Measurements from ENCODE around the gene GJD4. TPM values are rescaled to one million over a fixed set of nuclear protein-coding genes. Genes with fewer than 3 reads are reported as not detected.
A peak's percentile ranks its signal among the peaks of the same experiment; 100 is the strongest.

Gene GJD4
- total RNA-seq, 2 donors from 2014 or later: 1.1 TPM; not detected in 1

DNA sequence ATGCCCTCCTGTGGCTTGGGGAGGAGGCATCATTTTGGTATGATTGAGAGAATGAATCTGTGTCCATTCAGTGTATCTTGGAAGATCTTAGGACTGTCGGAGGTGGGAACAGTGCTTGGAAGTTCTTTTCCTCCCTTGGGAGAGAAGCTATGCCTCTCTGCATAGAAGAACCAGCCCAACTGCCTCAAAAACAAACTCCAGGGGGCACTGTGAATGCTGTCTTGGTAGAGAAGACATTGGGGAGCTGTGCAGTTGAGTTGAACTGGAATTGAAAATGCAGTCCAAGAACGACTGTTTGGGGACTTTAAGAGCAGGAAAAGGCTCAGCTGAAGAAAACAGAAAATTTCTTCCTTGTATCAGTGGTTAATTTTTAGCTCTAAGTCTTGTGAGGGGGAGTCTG is 4.9 kb upstream of the GJD4 start:
- TF ChIP-seq, protein P1, sequence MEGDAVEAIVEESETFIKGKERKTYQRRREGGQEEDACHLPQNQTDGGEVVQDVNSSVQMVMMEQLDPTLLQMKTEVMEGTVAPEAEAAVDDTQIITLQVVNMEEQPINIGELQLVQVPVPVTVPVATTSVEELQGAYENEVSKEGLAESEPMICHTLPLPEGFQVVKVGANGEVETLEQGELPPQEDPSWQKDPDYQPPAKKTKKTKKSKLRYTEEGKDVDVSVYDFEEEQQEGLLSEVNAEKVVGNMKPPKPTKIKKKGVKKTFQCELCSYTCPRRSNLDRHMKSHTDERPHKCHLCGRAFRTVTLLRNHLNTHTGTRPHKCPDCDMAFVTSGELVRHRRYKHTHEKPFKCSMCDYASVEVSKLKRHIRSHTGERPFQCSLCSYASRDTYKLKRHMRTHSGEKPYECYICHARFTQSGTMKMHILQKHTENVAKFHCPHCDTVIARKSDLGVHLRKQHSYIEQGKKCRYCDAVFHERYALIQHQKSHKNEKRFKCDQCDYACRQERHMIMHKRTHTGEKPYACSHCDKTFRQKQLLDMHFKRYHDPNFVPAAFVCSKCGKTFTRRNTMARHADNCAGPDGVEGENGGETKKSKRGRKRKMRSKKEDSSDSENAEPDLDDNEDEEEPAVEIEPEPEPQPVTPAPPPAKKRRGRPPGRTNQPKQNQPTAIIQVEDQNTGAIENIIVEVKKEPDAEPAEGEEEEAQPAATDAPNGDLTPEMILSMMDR (IDR thresholded peaks at IDR 0.05): no peak
- no peak for TF ChIP-seq POLR2AphosphoS5 (IDR thresholded peaks at IDR 0.05)
- no peak for TF ChIP-seq POLR2A (IDR thresholded peaks at IDR 0.05)
- no peak for DNase-seq (ENCODE audit: low spot score)
- Histone ChIP-seq H3K27me3 (replicated peaks; ENCODE audit: insufficient read depth) (no peaks in the 10 kb centered on the region), H3K27ac (no peak overlapping the region), H3K4me3 (no peak overlapping the region), H3K9me3 (no peaks in the 10 kb centered on the region), H3K4me1 (replicated peaks) (no peaks in the 10 kb centered on the region), H3K36me3 (no peaks in the 10 kb centered on the region)
- intact Hi-C loops (cut with DNase I): no loop called here
- 57% methylated on average over 2 of the region's 2 CpGs for WGBS

DNA sequence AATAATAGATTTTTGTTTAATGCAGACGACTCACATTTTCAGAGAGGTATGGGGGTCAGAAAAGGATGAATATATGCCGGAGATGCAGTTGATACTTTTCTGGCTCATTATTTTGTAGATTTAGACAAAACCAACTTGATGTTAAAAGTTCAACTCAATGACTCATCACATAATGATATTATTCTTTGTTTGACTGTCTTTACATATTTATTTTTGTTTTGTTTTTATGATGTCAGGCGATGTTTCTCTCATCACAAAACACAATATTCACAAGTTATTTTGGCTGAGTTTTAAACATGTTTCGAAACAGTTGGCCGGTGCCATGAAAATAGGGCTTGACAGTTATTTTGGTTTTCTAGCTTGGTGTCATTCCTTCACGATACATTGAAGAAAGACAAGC is 1.3 kb downstream of the GJD4 start:
- H3K27me3 ChIP-seq (replicated peaks; ENCODE audit: insufficient read depth): no peaks in the 10 kb centered on the region
- TF ChIP-seq POLR2AphosphoS5 (IDR thresholded peaks at IDR 0.05) (no peak), POLR2A (IDR thresholded peaks at IDR 0.05) (no peak)
- TF ChIP-seq, protein P1 (IDR thresholded peaks at IDR 0.05): no peak
- H3K36me3 ChIP-seq: no peaks in the 10 kb centered on the region
- H3K4me1 ChIP-seq (replicated peaks): no peaks in the 10 kb centered on the region
- 63% methylated on average over 6 of the region's 6 CpGs for WGBS
- no peak overlapping the region for H3K4me3 ChIP-seq
- intact Hi-C loops (cut with DNase I): no loop called here
- H3K9me3 ChIP-seq: no peaks in the 10 kb centered on the region
- DNase-seq (ENCODE audit: low spot score): no peak
- H3K27ac ChIP-seq: no peak overlapping the region

DNA sequence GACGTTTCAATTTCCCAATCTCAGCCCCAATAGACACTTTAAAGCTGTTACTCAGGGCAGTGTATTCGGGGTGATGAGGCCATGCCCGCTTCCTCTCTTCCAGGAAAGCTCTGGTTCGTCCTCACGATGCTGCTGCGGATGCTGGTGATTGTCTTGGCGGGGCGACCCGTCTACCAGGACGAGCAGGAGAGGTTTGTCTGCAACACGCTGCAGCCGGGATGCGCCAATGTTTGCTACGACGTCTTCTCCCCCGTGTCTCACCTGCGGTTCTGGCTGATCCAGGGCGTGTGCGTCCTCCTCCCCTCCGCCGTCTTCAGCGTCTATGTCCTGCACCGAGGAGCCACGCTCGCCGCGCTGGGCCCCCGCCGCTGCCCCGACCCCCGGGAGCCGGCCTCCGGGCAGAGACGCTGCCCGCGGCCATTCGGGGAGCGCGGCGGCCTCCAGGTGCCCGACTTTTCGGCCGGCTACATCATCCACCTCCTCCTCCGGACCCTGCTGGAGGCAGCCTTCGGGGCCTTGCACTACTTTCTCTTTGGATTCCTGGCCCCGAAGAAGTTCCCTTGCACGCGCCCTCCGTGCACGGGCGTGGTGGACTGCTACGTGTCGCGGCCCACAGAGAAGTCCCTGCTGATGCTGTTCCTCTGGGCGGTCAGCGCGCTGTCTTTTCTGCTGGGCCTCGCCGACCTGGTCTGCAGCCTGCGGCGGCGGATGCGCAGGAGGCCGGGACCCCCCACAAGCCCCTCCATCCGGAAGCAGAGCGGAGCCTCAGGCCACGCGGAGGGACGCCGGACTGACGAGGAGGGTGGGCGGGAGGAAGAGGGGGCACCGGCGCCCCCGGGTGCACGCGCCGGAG is 2.6 kb downstream of the GJD4 start:
- no peak for DNase-seq (ENCODE audit: low spot score)
- H3K36me3 ChIP-seq: no peaks in the 10 kb centered on the region
- peak overlapping the region; percentile 29 to 36 for H3K4me3 ChIP-seq
- intact Hi-C loops (cut with DNase I): no loop called here
- TF ChIP-seq, protein P1 (IDR thresholded peaks at IDR 0.05): no peak
- TF ChIP-seq POLR2AphosphoS5 (IDR thresholded peaks at IDR 0.05) (no peak), POLR2A (IDR thresholded peaks at IDR 0.05) (no peak)
- WGBS: 9% methylated on average over 78 of the region's 78 CpGs
- no peak overlapping the region for H3K27ac ChIP-seq
- H3K27me3 ChIP-seq (replicated peaks; ENCODE audit: insufficient read depth): no peaks in the 10 kb centered on the region
- H3K9me3 ChIP-seq: no peaks in the 10 kb centered on the region
- no peaks in the 10 kb centered on the region for H3K4me1 ChIP-seq (replicated peaks)

DNA sequence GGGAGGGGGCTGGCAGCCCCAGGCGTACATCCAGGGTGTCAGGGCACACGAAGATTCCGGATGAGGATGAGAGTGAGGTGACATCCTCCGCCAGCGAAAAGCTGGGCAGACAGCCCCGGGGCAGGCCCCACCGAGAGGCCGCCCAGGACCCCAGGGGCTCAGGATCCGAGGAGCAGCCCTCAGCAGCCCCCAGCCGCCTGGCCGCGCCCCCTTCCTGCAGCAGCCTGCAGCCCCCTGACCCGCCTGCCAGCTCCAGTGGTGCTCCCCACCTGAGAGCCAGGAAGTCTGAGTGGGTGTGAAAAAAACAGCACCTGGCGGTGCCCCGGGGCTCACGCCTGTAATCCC is 3.2 kb downstream of the GJD4 start:
- Histone ChIP-seq H3K27ac (no peak overlapping the region), H3K9me3 (no peaks in the 10 kb centered on the region), H3K4me3 (peak overlapping the region; percentile 29 to 36), H3K4me1 (replicated peaks) (no peaks in the 10 kb centered on the region), H3K36me3 (no peaks in the 10 kb centered on the region), H3K27me3 (replicated peaks; ENCODE audit: insufficient read depth) (no peaks in the 10 kb centered on the region)
- 63% methylated on average over 11 of the region's 16 CpGs for WGBS
- intact Hi-C loops (cut with DNase I): no loop called here
- TF ChIP-seq POLR2A (IDR thresholded peaks at IDR 0.05) (no peak), POLR2AphosphoS5 (IDR thresholded peaks at IDR 0.05) (no peak)
- TF ChIP-seq, protein P1 (IDR thresholded peaks at IDR 0.05): no peak
- DNase-seq (ENCODE audit: low spot score): no peak

DNA sequence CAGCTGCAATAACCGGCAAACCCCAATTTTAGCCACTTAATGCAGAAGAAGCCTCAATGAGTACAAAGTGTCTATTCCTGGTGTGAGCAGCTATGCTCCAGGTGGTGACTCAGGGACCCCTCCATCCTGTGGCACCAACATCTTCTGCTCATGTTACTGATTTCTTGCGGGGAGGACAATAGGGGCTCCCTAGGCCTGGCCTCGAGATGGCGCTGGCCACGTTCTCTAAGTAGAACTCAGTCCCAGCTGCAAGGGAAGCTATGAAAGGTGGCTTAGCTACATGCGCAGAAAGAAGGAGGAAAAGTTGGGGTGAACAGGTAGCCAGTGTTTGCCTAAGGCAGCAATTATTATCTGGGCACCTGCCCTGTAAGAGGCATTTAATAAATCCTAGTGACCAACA is 6.6 kb downstream of the GJD4 start:
- DNase-seq (ENCODE audit: low spot score): no peak
- intact Hi-C loops (cut with DNase I): no loop called here
- Histone ChIP-seq H3K36me3 (no peaks in the 10 kb centered on the region), H3K9me3 (no peaks in the 10 kb centered on the region), H3K4me1 (replicated peaks) (no peaks in the 10 kb centered on the region), H3K4me3 (no peak overlapping the region), H3K27me3 (replicated peaks; ENCODE audit: insufficient read depth) (no peaks in the 10 kb centered on the region), H3K27ac (no peak overlapping the region)
- TF ChIP-seq, protein P1 (IDR thresholded peaks at IDR 0.05): no peak
- no peak for TF ChIP-seq POLR2A (IDR thresholded peaks at IDR 0.05)
- no peak for TF ChIP-seq POLR2AphosphoS5 (IDR thresholded peaks at IDR 0.05)
- WGBS: 87% methylated on average over 6 of the region's 6 CpGs

Measured in prostate gland (tissue), 2 donors.